ENCODE data around the gene YIPF1. TPM values are rescaled to one million over a fixed set of nuclear protein-coding genes. Genes with fewer than 3 reads are reported as not detected.

YIPF1 gene
- total RNA-seq, 1 donor from 2014 or later = 18.5 TPM

DNA sequence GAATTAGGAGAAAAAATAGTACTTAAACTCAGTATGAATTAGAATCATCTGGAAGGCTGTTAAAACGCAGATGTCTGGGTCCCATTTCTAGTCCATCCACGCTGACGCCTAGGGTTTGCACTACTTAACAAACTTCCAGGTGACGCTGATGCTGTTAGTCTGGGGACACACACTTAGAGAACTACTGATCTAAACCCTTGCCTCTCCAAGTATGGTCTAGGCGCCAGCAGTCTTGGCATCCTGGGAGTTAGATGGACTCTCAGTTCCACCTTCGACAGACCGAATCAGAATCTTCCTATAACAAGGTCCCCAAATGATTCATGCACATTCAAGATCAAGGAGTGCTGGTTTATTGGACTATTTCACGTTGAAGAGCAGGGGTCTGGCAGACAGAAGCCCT lies 15.9 kb upstream of the YIPF1 start:
- POLR2A ChIA-PET = no interaction called here
- Mint-ChIP-seq H3K9me3 (no peaks in the 10 kb centered on the region), H3K4me3 (no peak overlapping the region), H3K36me3 (ENCODE audit: low read depth) (no peaks in the 10 kb centered on the region), H3K27me3 (no peaks in the 10 kb centered on the region), H3K27ac (no peak overlapping the region), H3K4me1 (no peaks in the 10 kb centered on the region)
- CTCF ChIA-PET = no interaction called here
- ATAC-seq (ENCODE audit: low read depth) (no peak), DNase-seq (no peak)
- TF ChIP-seq, protein P1, sequence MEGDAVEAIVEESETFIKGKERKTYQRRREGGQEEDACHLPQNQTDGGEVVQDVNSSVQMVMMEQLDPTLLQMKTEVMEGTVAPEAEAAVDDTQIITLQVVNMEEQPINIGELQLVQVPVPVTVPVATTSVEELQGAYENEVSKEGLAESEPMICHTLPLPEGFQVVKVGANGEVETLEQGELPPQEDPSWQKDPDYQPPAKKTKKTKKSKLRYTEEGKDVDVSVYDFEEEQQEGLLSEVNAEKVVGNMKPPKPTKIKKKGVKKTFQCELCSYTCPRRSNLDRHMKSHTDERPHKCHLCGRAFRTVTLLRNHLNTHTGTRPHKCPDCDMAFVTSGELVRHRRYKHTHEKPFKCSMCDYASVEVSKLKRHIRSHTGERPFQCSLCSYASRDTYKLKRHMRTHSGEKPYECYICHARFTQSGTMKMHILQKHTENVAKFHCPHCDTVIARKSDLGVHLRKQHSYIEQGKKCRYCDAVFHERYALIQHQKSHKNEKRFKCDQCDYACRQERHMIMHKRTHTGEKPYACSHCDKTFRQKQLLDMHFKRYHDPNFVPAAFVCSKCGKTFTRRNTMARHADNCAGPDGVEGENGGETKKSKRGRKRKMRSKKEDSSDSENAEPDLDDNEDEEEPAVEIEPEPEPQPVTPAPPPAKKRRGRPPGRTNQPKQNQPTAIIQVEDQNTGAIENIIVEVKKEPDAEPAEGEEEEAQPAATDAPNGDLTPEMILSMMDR (IDR thresholded peaks at IDR 0.05) = no peak
- intact Hi-C loops (cut with micrococcal nuclease) = no loop called here

DNA sequence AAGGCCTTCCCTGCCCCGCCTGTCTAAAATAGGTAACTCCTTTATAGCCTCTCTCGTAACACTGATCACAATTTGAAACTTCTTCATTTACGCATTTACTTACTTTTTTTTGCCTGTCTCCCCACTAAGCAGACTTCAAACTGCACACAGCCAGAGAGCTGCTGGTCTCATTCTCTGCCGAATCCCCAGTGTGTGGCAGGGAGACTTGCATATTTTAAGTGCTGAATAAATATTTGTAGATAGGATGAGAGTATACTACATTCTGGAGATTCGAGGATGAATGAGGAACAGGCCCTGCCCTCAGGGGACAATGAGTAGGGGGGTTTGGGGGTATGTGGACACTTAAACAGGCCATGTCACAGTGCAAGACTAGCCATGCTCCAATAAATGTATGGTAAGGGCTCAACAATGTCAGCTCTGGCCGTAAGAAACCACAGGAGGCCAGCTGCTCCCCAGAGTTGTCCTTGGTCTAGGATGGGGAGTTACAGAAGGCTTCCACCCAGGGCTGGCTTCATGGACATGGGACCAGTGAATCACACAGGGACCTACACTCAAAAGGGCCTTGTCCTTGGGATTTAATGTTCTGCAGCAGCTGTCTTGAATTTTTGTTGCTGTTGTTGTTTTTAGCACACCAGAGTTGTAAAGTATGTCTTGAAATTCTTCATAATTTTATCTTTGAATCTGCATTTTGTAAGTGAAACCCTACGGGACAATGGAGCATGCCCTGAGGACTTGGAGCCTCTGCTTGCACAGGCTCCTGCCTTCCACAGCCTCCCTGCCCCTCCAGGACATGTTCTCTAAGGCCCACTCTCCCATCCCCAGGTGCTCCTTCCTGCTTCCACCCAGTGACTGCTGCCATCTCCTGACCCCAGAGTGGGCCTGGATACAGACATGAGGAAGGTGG lies 12.9 kb upstream of the YIPF1 start:
- TF ChIP-seq, protein P1 (IDR thresholded peaks at IDR 0.05) = no peak
- no peak for ATAC-seq (ENCODE audit: low read depth)
- no peak for DNase-seq
- Mint-ChIP-seq H3K4me3 (no peak overlapping the region), H3K9me3 (no peaks in the 10 kb centered on the region), H3K27ac (no peak overlapping the region), H3K27me3 (no peaks in the 10 kb centered on the region), H3K4me1 (no peaks in the 10 kb centered on the region), H3K36me3 (ENCODE audit: low read depth) (no peaks in the 10 kb centered on the region)
- intact Hi-C loops (cut with micrococcal nuclease) = no loop called here
- ChIA-PET CTCF (no interaction called here), POLR2A (no interaction called here)

DNA sequence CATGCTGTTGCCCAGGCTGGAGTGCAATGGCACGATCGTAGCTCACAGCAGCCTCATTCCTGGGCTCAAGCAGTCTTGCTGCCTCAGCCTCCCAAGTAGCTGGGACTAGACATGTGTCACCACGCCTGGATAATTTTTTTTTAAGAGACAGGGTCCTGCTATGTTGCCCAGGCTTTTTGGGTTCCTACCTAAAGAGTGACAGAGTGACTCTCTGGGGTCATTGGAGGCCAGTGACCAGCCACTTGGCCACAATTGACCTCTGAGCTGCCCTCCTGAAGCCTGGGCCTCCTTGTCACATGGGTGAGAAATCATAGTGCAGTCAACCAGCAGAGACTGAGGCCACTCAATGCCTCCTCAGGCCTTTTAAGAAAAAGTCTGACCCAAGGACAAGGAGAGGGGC lies 10.1 kb upstream of the YIPF1 start:
- no peak overlapping the region for H3K4me3 Mint-ChIP-seq
- TF ChIP-seq, protein P1 (IDR thresholded peaks at IDR 0.05) = no peak
- CTCF ChIA-PET = no interaction called here
- no peaks in the 10 kb centered on the region for H3K36me3 Mint-ChIP-seq (ENCODE audit: low read depth)
- H3K4me1 Mint-ChIP-seq = no peaks in the 10 kb centered on the region
- ATAC-seq (ENCODE audit: low read depth) (no peak), DNase-seq (no peak)
- POLR2A ChIA-PET = no interaction called here
- peaks cover 4% of the 10 kb centered on the region for H3K27me3 Mint-ChIP-seq
- no peak overlapping the region for H3K27ac Mint-ChIP-seq
- no peaks in the 10 kb centered on the region for H3K9me3 Mint-ChIP-seq
- intact Hi-C loops (cut with micrococcal nuclease) = no loop called here

DNA sequence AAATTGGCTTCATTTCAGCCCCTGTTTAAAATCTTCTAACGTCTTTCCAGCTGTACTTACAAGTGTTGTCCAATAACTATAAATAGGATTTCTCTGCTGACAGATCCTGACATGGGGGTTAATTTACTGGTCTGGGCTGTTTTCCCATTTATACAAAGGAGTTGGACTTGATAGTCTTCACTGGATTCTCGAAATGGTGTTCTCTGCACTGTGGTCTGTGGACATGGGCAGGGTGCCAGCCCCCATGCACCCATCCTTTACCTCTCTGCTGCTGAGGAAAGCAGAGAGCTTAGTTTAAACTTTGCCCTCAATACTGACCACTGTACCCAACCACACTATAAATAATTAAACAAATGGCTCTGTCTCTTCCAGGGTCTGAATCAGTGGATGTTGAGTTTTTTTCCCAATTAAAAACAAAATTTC lies 9.6 kb upstream of the YIPF1 start:
- peaks cover 4% of the 10 kb centered on the region for H3K27me3 Mint-ChIP-seq
- intact Hi-C loops (cut with micrococcal nuclease) = no loop called here
- TF ChIP-seq, protein P1 (IDR thresholded peaks at IDR 0.05) = no peak
- no peaks in the 10 kb centered on the region for H3K9me3 Mint-ChIP-seq
- no peak overlapping the region for H3K4me3 Mint-ChIP-seq
- no peak overlapping the region for H3K27ac Mint-ChIP-seq
- no peaks in the 10 kb centered on the region for H3K4me1 Mint-ChIP-seq
- POLR2A ChIA-PET = no interaction called here
- H3K36me3 Mint-ChIP-seq (ENCODE audit: low read depth) = no peaks in the 10 kb centered on the region
- CTCF ChIA-PET = no interaction called here
- DNase-seq = no peak
- no peak for ATAC-seq (ENCODE audit: low read depth)

DNA sequence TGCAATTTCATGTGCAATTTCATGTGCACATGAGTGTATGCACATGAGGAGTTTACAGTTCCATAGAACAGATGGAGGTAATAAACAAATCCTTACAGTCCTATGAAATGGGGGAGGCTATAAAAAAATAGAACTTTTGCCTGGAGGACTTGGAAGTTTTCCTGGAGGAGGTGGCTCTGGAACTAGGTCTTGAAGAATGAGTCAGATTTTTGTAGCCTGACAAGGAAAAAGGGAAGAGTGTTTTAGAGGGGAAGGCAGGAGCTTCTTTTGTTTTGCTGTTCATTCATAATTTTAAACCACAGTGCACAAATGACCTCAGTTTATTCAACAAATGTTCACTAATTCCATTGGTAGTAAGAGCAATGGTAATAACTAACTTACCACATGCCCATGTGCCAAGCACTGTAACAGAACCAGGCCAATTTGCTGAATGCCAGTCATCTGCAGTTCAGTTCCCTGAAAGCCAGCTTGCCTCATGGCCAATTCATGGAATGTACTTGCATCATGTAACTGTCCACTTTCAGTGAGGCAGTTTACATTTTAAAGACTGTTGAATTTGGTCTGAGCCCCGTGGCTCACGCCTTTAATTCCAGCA lies 7.1 kb upstream of the YIPF1 start:
- peaks cover 9% of the 10 kb centered on the region for H3K4me1 Mint-ChIP-seq
- no peak overlapping the region for H3K4me3 Mint-ChIP-seq
- CTCF ChIA-PET = no interaction called here
- ATAC-seq (ENCODE audit: low read depth) = no peak
- H3K9me3 Mint-ChIP-seq = no peaks in the 10 kb centered on the region
- H3K27me3 Mint-ChIP-seq = peaks cover 4% of the 10 kb centered on the region
- no peak overlapping the region for H3K27ac Mint-ChIP-seq
- no peaks in the 10 kb centered on the region for H3K36me3 Mint-ChIP-seq (ENCODE audit: low read depth)
- intact Hi-C loops (cut with micrococcal nuclease) = no loop called here
- TF ChIP-seq, protein P1 (IDR thresholded peaks at IDR 0.05) = no peak
- no peak for DNase-seq
- POLR2A ChIA-PET = no interaction called here
